H1 (cell line): ENCODE data around the gene EXD3. TPM values are rescaled to one million over a fixed set of nuclear protein-coding genes. Genes with fewer than 3 reads are reported as not detected.

Experiments used
- CTCF ChIA-PET: fragments of 300-600 bp; sonication (Branson Sonifier 250); formaldehyde crosslinking; loops from one replicate; lab custom pipeline; 2021; ENCODE audit not compliant: partially characterized antibody; lab: Charles Lee
- POLR2A ChIA-PET: fragments of 300-600 bp; sonication (Branson Sonifier 250); formaldehyde crosslinking; loops from one replicate; lab custom pipeline; 2021; ENCODE audit warnings: inconsistent platforms; ENCODE audit not compliant: partially characterized antibody; lab: Charles Lee
- DNase-seq, 2 experiments: peaks; one replicate each; pipeline versions ENCODE4 v3.0.0 to v3.0.0-alpha.2; 2010 to 2022; ENCODE audit warnings: low spot score in 2 of 2, low read depth in 1 of 2, mixed read lengths in 1 of 2
- FAIRE-seq: peaks from 2 replicates; lab custom pipeline; 2011; peaks lifted over from hg19 to GRCh38; lab: Jason Lieb, UNC
- H2AFZ ChIP-seq: 2 replicates; pipeline ENCODE4 v1.8.1; 2012; ENCODE audit warnings: low read length, inconsistent platforms
- H2AK5ac ChIP-seq: 2 replicates; pipeline ENCODE4 v1.6.1; 2013; ENCODE audit warnings: low read depth, low read length
- H2BK120ac ChIP-seq: replicated peaks from 2 replicates; pipeline ENCODE3; 2013; ENCODE audit warnings: low read depth, low read length, inconsistent platforms
- H2BK12ac ChIP-seq: 2 replicates; pipeline ENCODE4 v1.6.1; 2013; ENCODE audit warnings: low read depth, low read length
- H2BK15ac ChIP-seq: 2 replicates; pipeline ENCODE4 v1.6.1; 2013; ENCODE audit warnings: low read length
- H2BK20ac ChIP-seq: 2 replicates; pipeline ENCODE4 v1.6.1; 2013; ENCODE audit warnings: low read length
- H2BK5ac ChIP-seq: 2 replicates; pipeline ENCODE4 v1.6.1; 2013; ENCODE audit warnings: low read depth, low read length
- H3K14ac ChIP-seq: 2 replicates; pipeline ENCODE4 v1.6.1; 2013; ENCODE audit warnings: inconsistent platforms; ENCODE audit not compliant: insufficient read length
- H3K18ac ChIP-seq: 2 replicates; pipeline ENCODE4 v1.6.1; 2013; ENCODE audit warnings: low read length; ENCODE audit errors: extremely low read depth
- H3K23ac ChIP-seq: 2 replicates; pipeline ENCODE4 v1.6.1; 2013; ENCODE audit warnings: inconsistent platforms; ENCODE audit not compliant: insufficient read length
- H3K23me2 ChIP-seq: 2 replicates; pipeline ENCODE4 v1.6.1; 2013; ENCODE audit warnings: low read depth, low read length
- H3K27ac ChIP-seq: 2 replicates; pipeline ENCODE4 v1.6.1; 2011; ENCODE audit warnings: low read depth, low read length, inconsistent platforms
- H3K27me3 ChIP-seq, 4 experiments: replicated peaks in 1 of 4; 1 replicate in 1 of 4; 2 replicates in 3 of 4; pipeline versions ENCODE4 v1.6.1 to v1.8.1; 2011 to 2013; ENCODE audit warnings: low read length in 3 of 4, mild to moderate bottlenecking in 3 of 4, inconsistent platforms in 2 of 4, mixed read lengths in 2 of 4, moderate library complexity in 1 of 4; ENCODE audit not compliant: control insufficient read depth in 3 of 4, insufficient read depth in 3 of 4; ENCODE audit errors: extremely low read depth in 1 of 4
- H3K36me3 ChIP-seq, 4 experiments: 2 replicates each; pipeline versions ENCODE4 v1.6.1 to v1.8.1; 2011 to 2013; ENCODE audit warnings: mild to moderate bottlenecking in 4 of 4, low read length in 3 of 4, moderate library complexity in 2 of 4, control low read depth in 1 of 4, inconsistent platforms in 1 of 4; ENCODE audit not compliant: insufficient read depth in 4 of 4, control insufficient read depth in 2 of 4
- H3K4ac ChIP-seq: replicated peaks from 2 replicates; pipeline ENCODE3; 2013; ENCODE audit warnings: low read length, low read depth, mixed read lengths, inconsistent platforms; ENCODE audit not compliant: insufficient read length
- H3K4me1 ChIP-seq, 4 experiments: replicated peaks in 1 of 4; 1 replicate in 1 of 4; 2 replicates in 3 of 4; pipeline versions ENCODE4 v1.6.1 to v1.8.1; 2011 to 2013; ENCODE audit warnings: low read length in 3 of 4, inconsistent platforms in 2 of 4, mixed read lengths in 1 of 4; ENCODE audit not compliant: insufficient read depth in 4 of 4, control insufficient read depth in 3 of 4
- H3K4me2 ChIP-seq, 2 experiments: 2 replicates each; pipeline versions ENCODE4 v1.6.1 to v1.8.1; 2011 to 2013; ENCODE audit warnings: low read depth in 2 of 2, low read length in 2 of 2, control low read depth in 1 of 2, inconsistent platforms in 1 of 2, mild to moderate bottlenecking in 1 of 2; ENCODE audit not compliant: insufficient read depth in 1 of 2
- H3K4me3 ChIP-seq, 4 experiments: fragments of 200-600, 300-600 bp in 1 of 4; sonication (generic), shearing (Covaris generic), sonication (Bioruptor Twin) in 1 of 4; 2 replicates each; pipeline versions ENCODE4 v1.5.1 to v1.8.1; 2011 to 2016; ENCODE audit warnings: low read length in 4 of 4, low read depth in 3 of 4, control low read depth in 2 of 4, inconsistent platforms in 2 of 4, mild to moderate bottlenecking in 2 of 4, mixed read lengths in 1 of 4, moderate library complexity in 1 of 4; ENCODE audit not compliant: insufficient read depth in 2 of 4; ENCODE audit errors: extremely low read depth in 1 of 4
- H3K56ac ChIP-seq: replicated peaks from 2 replicates; pipeline ENCODE3; 2013; ENCODE audit warnings: low read depth, mild to moderate bottlenecking, mixed read lengths, low read length, inconsistent platforms; ENCODE audit not compliant: insufficient read length
- H3K79me1 ChIP-seq: 2 replicates; pipeline ENCODE4 v1.6.1; 2013; ENCODE audit warnings: low read depth, low read length, control low read depth
- H3K79me2 ChIP-seq, 2 experiments: 2 replicates each; pipeline versions ENCODE4 v1.6.1 to v1.8.1; 2012 to 2013; ENCODE audit warnings: low read length in 2 of 2, mild to moderate bottlenecking in 2 of 2, inconsistent platforms in 1 of 2; ENCODE audit not compliant: insufficient read depth in 2 of 2, control insufficient read depth in 1 of 2
- H3K9ac ChIP-seq, 4 experiments: replicated peaks in 1 of 4; 1 replicate in 1 of 4; 2 replicates in 3 of 4; pipeline versions ENCODE4 v1.6.1 to v1.8.1; 2011 to 2013; ENCODE audit warnings: low read depth in 3 of 4, low read length in 3 of 4, control low read depth in 2 of 4, mild to moderate bottlenecking in 2 of 4, moderate library complexity in 2 of 4, inconsistent platforms in 1 of 4; ENCODE audit errors: extremely low read depth in 1 of 4
- H3K9me3 ChIP-seq, 2 experiments: 2 replicates each; pipeline versions ENCODE4 v1.6.1 to v1.8.1; 2012 to 2013; ENCODE audit warnings: mild to moderate bottlenecking in 2 of 2, moderate library complexity in 2 of 2, control low read depth in 1 of 2, inconsistent platforms in 1 of 2, low read depth in 1 of 2, low read length in 1 of 2, mixed read lengths in 1 of 2; ENCODE audit not compliant: insufficient read depth in 2 of 2
- H4K20me1 ChIP-seq, 2 experiments: replicated peaks in 1 of 2; 2 replicates each; pipeline versions ENCODE3 to v1.8.1; 2011 to 2013; ENCODE audit warnings: inconsistent platforms in 2 of 2, low read length in 2 of 2, mild to moderate bottlenecking in 1 of 2; ENCODE audit not compliant: insufficient read depth in 2 of 2, control insufficient read depth in 1 of 2
- H4K5ac ChIP-seq: 2 replicates; pipeline ENCODE4 v1.6.1; 2013; ENCODE audit warnings: low read length, low read depth, mixed read lengths, inconsistent platforms; ENCODE audit not compliant: insufficient read length
- H4K8ac ChIP-seq: 2 replicates; pipeline ENCODE4 v1.8.0; 2013; ENCODE audit warnings: mild to moderate bottlenecking, moderate library complexity, low read length, inconsistent platforms; ENCODE audit not compliant: insufficient read depth; ENCODE audit errors: extremely low read depth
- H4K91ac ChIP-seq: replicated peaks from 2 replicates; pipeline ENCODE3; 2013; ENCODE audit warnings: low read length, mixed read lengths, inconsistent platforms; ENCODE audit not compliant: insufficient read length
- EZH2 ChIP-seq: fragments of 200-600 bp; sonication (generic); IDR thresholded peaks from 2 replicates; pipeline ENCODE4 v1.7.1; 2012; ENCODE audit warnings: low read depth, mild to moderate bottlenecking, moderate library complexity, low read length, inconsistent platforms; ENCODE audit not compliant: severe bottlenecking
- KDM1A ChIP-seq: fragments of 200-600, 300-600 bp; sonication (generic); IDR thresholded peaks from 2 replicates; pipeline ENCODE4 v1.7.1; 2016; ENCODE audit warnings: mild to moderate bottlenecking, low read length, borderline replicate concordance
- WGBS, 2 experiments: shearing (Covaris generic) in 1 of 2; methylation state at CpG; one replicate each; pipeline versions ENCODE4 v1.1.6 to v1.1.7; 2013 to 2015; ENCODE audit warnings: low lambda C conversion rate in 2 of 2, mixed read lengths in 2 of 2, inconsistent platforms in 1 of 2, low coverage in 1 of 2, missing lambda C conversion rate in 1 of 2; ENCODE audit not compliant: insufficient replicate concordance in 2 of 2, insufficient coverage in 1 of 2, insufficient read length in 1 of 2; ENCODE audit errors: extremely low coverage in 1 of 2, missing lambda C conversion rate in 1 of 2; 5-methylcytosine and 5-hydroxymethylcytosine counted together
- polyA plus RNA-seq, 7 experiments: library from polyadenylated mRNA; depleted of rRNA in 3 of 7; stranded (reverse) in 5 of 7; unstranded in 2 of 7; fragments of >200 nt in 5 of 7; fragments of 200-250 nt in 2 of 7; gene quantifications; 1 replicate in 5 of 7; 2 replicates in 1 of 7; 4 replicates in 1 of 7; pipeline versions ENCODE4 v1.2.1 to v1.2.3, GENCODE V29; 2011 to 2013; ENCODE audit warnings: missing spikeins in 2 of 7, mixed read lengths in 2 of 7
- total RNA-seq: library from RNA; stranded (reverse); fragmentation: NEBNext Ultra II Directional; extraction: Animal tissue kit (Norgen Biotek cat#: 25700); gene quantifications from 2 replicates; pipeline ENCODE4 v1.2.1, GENCODE V29; 2021

The EXD3 gene
- total and polyA plus RNA-seq, 2 of the 8 experiments (the other 6 are each of a cell fraction or from before 2014, with no cell fraction given), result 7.2 to 9.4 TPM

DNA sequence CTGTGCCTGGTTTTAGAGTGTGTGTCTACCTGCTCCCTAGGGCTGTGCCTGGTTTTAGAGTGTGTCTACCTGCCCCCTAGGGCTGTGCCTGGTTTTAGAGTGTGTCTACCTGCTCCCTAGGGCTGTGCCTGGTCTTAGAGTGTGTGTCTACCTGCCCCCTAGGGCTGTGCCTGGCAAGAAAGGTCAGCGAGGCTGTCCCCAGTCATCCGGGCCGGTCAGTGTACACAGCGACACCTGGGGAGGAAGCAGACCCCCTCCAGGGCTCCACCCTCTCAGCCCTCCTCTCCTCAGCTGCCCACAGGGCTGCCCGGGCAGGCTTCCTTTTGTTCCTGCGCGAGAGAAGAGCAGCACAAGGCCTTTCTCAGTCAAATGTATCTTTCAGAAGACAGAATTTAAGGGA lies 125.0 kb downstream of the EXD3 start:
- WGBS, 2 experiments, result 31% methylated on average over 7 of the region's 7 CpGs; no CpG with 5 or more reads in 1 of the 2 experiments
- peaks cover 0 to 4% of the 10 kb centered on the region in 2 experiments; a peak in 2 of 4 replicates for H3K9me3 ChIP-seq
- H3K79me2 ChIP-seq, result peaks cover 0 to 3% of the 10 kb centered on the region in 2 experiments; a peak in 1 of 4 replicates
- FAIRE-seq (no peak), DNase-seq (peak in 1 of 2 experiments; percentile 54)
- H3K36me3 ChIP-seq, result no peaks in the 10 kb centered on the region
- H3K27me3 ChIP-seq, result peaks cover 0 to 28% (median 14%) of the 10 kb centered on the region in 4 experiments; a peak in 5 of 7 replicates
- H2BK5ac ChIP-seq, result no peak overlapping the region
- H3K23me2 ChIP-seq, result peaks cover 15% of the 10 kb centered on the region
- H3K79me1 ChIP-seq, result peaks cover 3% of the 10 kb centered on the region
- H4K5ac ChIP-seq, result no peak overlapping the region
- H3K56ac ChIP-seq, result no peak overlapping the region
- no peak overlapping the region for H2AK5ac ChIP-seq
- ChIA-PET POLR2A (interaction anchor here (1.0 to 10.0 kb wide), 6 partner anchors 15 to 157 kb away, joined by 3 to 129 read pairs (median 4); partner anchors contain the start of genes TOR4A and TUBB4B), CTCF (interaction anchor here (1.0 to 2.6 kb wide), 4 partner anchors 11 to 125 kb away, joined by 3 to 9 read pairs (median 4); partner anchors contain the start of genes EXD3 and NOXA1)
- peak overlapping the region; percentile 87 to 98; a peak in 3 of 4 replicates for H3K4me2 ChIP-seq
- H2BK15ac ChIP-seq, result no peak overlapping the region
- no peak overlapping the region for H3K4ac ChIP-seq
- peaks cover 3 to 11% of the 10 kb centered on the region in 2 experiments for H4K20me1 ChIP-seq
- H3K9ac ChIP-seq, result no peak overlapping the region
- no peak overlapping the region for H2BK120ac ChIP-seq
- no peak overlapping the region for H4K91ac ChIP-seq
- H3K14ac ChIP-seq, result no peak overlapping the region
- H2BK12ac ChIP-seq, result no peak overlapping the region
- H4K8ac ChIP-seq, result no peak overlapping the region
- no peak overlapping the region for H3K27ac ChIP-seq
- 0 out of 2 replicates have a peak overlapping the region, but pooled peaks have one; percentile 3 for H2BK20ac ChIP-seq
- H2AFZ ChIP-seq, result no peak overlapping the region
- peak overlapping the region in 1 of 4 experiments; percentile 97; a peak in 2 of 8 replicates for H3K4me3 ChIP-seq
- TF ChIP-seq KDM1A (no peak), EZH2 (peak; percentile 30)
- H3K4me1 ChIP-seq, result peaks cover 3 to 32% (median 28%) of the 10 kb centered on the region in 4 experiments
- no peak overlapping the region for H3K18ac ChIP-seq
- H3K23ac ChIP-seq, result no peak overlapping the region
